DND-41 (cell line): ENCODE data around the gene PLGRKT.

Source experiments
- EZH2 ChIP-seq: IDR thresholded peaks from 3 replicates; pipeline ENCODE4 v1.6.1; 2012; ENCODE audit warnings: borderline replicate concordance, low read depth, mild to moderate bottlenecking, moderate library complexity, low read length, inconsistent platforms; ENCODE audit not compliant: severe bottlenecking
- TF ChIP-seq, protein P1 (sequence below): IDR thresholded peaks from 2 replicates; pipeline ENCODE4 v1.5.1; 2012; ENCODE audit warnings: borderline replicate concordance, low read length, moderate library complexity, mild to moderate bottlenecking; ENCODE audit not compliant: poor library complexity, severe bottlenecking; ENCODE audit errors: extremely low read depth

DNA sequence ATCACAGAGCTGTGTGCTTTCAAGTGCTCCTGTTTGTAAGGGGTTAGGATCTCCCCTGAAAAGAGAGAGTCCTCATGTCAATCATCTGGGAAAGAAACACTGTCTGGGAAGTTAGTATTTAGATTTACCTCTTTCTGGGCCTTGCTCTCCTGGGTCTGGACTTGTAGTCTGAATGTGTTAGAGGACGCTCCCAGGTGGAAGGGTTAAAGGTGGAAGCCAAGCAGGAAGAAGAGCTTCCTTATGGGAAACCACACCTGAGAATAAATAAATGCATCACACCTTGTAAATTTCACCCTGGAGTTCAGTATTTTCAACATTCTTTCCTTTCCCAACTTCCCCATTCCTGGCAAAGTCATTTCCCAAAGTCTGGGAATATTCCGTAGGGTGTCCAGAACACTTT, 1.3 kb downstream of the PLGRKT start:
- TF ChIP-seq, protein P1, sequence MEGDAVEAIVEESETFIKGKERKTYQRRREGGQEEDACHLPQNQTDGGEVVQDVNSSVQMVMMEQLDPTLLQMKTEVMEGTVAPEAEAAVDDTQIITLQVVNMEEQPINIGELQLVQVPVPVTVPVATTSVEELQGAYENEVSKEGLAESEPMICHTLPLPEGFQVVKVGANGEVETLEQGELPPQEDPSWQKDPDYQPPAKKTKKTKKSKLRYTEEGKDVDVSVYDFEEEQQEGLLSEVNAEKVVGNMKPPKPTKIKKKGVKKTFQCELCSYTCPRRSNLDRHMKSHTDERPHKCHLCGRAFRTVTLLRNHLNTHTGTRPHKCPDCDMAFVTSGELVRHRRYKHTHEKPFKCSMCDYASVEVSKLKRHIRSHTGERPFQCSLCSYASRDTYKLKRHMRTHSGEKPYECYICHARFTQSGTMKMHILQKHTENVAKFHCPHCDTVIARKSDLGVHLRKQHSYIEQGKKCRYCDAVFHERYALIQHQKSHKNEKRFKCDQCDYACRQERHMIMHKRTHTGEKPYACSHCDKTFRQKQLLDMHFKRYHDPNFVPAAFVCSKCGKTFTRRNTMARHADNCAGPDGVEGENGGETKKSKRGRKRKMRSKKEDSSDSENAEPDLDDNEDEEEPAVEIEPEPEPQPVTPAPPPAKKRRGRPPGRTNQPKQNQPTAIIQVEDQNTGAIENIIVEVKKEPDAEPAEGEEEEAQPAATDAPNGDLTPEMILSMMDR: no peak
- no peak for TF ChIP-seq EZH2
